A673 (cell line): ENCODE results near the gene MOK. TPM values are rescaled to one million over a fixed set of nuclear protein-coding genes. Genes with fewer than 3 reads are reported as not detected.
A peak's percentile ranks its signal among the peaks of the same experiment; 100 is the strongest.

Experiments
- BruUV-seq: library from RNA; stranded (reverse); fragments of 400-500 nt; replicated peaks from 2 replicates; lab custom pipeline; 2021; lab: Mats Ljungman, UMichigan
- CTCF ChIA-PET: fragments of 300-600 bp; sonication (Branson Sonifier 250); formaldehyde crosslinking; loops from one replicate; lab custom pipeline; 2022; ENCODE audit warnings: antibody characterized with exemption; lab: Charles Lee
- POLR2A ChIA-PET: fragments of 300-600 bp; sonication (Branson Sonifier 250); formaldehyde crosslinking; loops from one replicate; lab custom pipeline; 2022; ENCODE audit warnings: antibody characterized with exemption; ENCODE audit not compliant: low non-redundant PET; lab: Charles Lee
- DNase-seq: peaks from one replicate; pipeline ENCODE4 v3.0.0-alpha.2; 2015; ENCODE audit warnings: low spot score
- H3K27ac ChIP-seq: fragments of 200-600 bp; sonication (generic); 2 replicates; pipeline ENCODE4 v1.5.1; 2016; ENCODE audit warnings: mixed run types, low read depth, mild to moderate bottlenecking, mixed read lengths, antibody characterized with exemption, low read length; ENCODE audit not compliant: poor library complexity, severe bottlenecking
- H3K27me3 ChIP-seq: fragments of 200-600 bp; sonication (generic); replicated peaks from 2 replicates; pipeline ENCODE4 v1.6.1; 2017; ENCODE audit warnings: mixed run types, low read depth, mild to moderate bottlenecking, mixed read lengths, antibody characterized with exemption, low read length; ENCODE audit not compliant: insufficient read depth, poor library complexity
- H3K36me3 ChIP-seq: fragments of 200-600 bp; sonication (generic); 2 replicates; pipeline ENCODE4 v1.6.1; 2016; ENCODE audit warnings: mixed run types, mild to moderate bottlenecking, mixed read lengths, antibody characterized with exemption, low read length; ENCODE audit not compliant: insufficient read depth, poor library complexity, severe bottlenecking
- H3K4me1 ChIP-seq: fragments of 200-600 bp; sonication (generic); 2 replicates; pipeline ENCODE4 v1.6.1; 2017; ENCODE audit warnings: mixed run types, mild to moderate bottlenecking, mixed read lengths, antibody characterized with exemption, low read length; ENCODE audit not compliant: insufficient read depth, poor library complexity, severe bottlenecking
- H3K4me3 ChIP-seq: fragments of 200-600 bp; sonication (generic); 2 replicates; pipeline ENCODE4 v1.5.1; 2016; ENCODE audit warnings: low read depth, mixed run types, mild to moderate bottlenecking, mixed read lengths, low read length; ENCODE audit not compliant: poor library complexity, severe bottlenecking
- H3K9me3 ChIP-seq: fragments of 200-600 bp; sonication (generic); 2 replicates; pipeline ENCODE4 v1.6.1; 2016; ENCODE audit warnings: mixed run types, low read depth, mild to moderate bottlenecking, mixed read lengths, antibody characterized with exemption, low read length; ENCODE audit not compliant: poor library complexity, severe bottlenecking
- CTCF ChIP-seq: fragments of 300-800, 200-600 bp; sonication (generic); conservative IDR thresholded peaks from 2 replicates; pipeline ENCODE4 v1.5.1; 2017; ENCODE audit warnings: low read depth, mild to moderate bottlenecking, antibody characterized with exemption, low read length, moderate library complexity, mixed read lengths
- EZH2 ChIP-seq: fragments of 200-600 bp; sonication (generic); IDR thresholded peaks from 2 replicates; pipeline ENCODE4 v1.6.1; 2017; ENCODE audit warnings: borderline replicate concordance, low read depth, mild to moderate bottlenecking, mixed read lengths, antibody characterized with exemption, low read length; ENCODE audit not compliant: poor library complexity, severe bottlenecking
- intact Hi-C: fragments of 100-400 bp; cut with micrococcal nuclease; formaldehyde crosslinking; loops from one replicate; pipeline ENCODE4 v1.10.0; 2022; ENCODE audit not compliant: unreplicated experiment
- total RNA-seq: library from RNA; stranded (reverse); gene quantifications from 2 replicates; pipeline ENCODE4 v1.2.3, GENCODE V29; 2021

Gene MOK
- total RNA-seq, 1 experiment from 2014 or later = 27.4 TPM

- no peaks in the 10 kb centered on the region for H3K27me3 ChIP-seq
- no peak for DNase-seq
- no peaks in the 10 kb centered on the region for H3K9me3 ChIP-seq
- intact Hi-C loops = no loop called here
- no peak for TF ChIP-seq CTCF
- no peak for TF ChIP-seq EZH2
- BruUV-seq = no TSS peak
- CTCF ChIA-PET = interaction anchor here (0.6 kb wide), 1 partner anchor 18 kb away, joined by 3 read pairs; no protein-coding TSS in a partner anchor
- H3K4me1 ChIP-seq = no peaks in the 10 kb centered on the region
- no peak overlapping the region for H3K4me3 ChIP-seq
- POLR2A ChIA-PET = no interaction called here
- H3K36me3 ChIP-seq = no peaks in the 10 kb centered on the region
- no peak overlapping the region for H3K27ac ChIP-seq
Observed at GRCh38 chr14:102297436-102298170, 7.4 kb downstream of the MOK start.

DNA sequence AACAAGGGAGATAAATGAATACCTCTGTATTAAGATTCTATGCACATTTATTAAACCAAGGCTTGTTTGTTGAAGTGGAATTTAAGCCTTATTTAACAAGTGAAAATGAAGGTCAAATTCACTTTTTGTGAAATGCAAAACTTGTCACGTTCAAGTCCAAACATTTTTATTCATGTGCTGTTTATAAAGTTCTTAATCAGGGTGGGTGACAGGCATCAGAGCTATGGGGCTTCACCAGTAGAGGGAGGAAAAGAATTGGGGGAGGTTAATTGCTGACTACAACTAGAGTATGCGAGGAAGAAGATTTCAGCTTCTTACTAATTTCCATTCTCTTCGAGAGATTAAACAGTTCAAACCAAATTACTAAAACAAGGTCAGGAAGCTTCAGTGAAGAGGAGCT lies 9.7 kb downstream of the MOK start:
- peak; percentile 24 for DNase-seq
- POLR2A ChIA-PET = no interaction called here
- CTCF ChIA-PET = no interaction called here
- H3K9me3 ChIP-seq = no peaks in the 10 kb centered on the region
- intact Hi-C loops = no loop called here
- no peaks in the 10 kb centered on the region for H3K36me3 ChIP-seq
- no peak overlapping the region for H3K27ac ChIP-seq
- H3K4me3 ChIP-seq = no peak overlapping the region
- BruUV-seq = no TSS peak
- peak; percentile 30 for TF ChIP-seq CTCF
- TF ChIP-seq EZH2 = no peak
- H3K4me1 ChIP-seq = no peaks in the 10 kb centered on the region
- no peaks in the 10 kb centered on the region for H3K27me3 ChIP-seq

- BruUV-seq = no TSS peak
- Histone ChIP-seq H3K36me3 (no peaks in the 10 kb centered on the region), H3K4me3 (no peak overlapping the region), H3K4me1 (no peaks in the 10 kb centered on the region), H3K9me3 (no peaks in the 10 kb centered on the region), H3K27me3 (no peaks in the 10 kb centered on the region), H3K27ac (no peak overlapping the region)
- TF ChIP-seq CTCF (no peak), EZH2 (no peak)
- ChIA-PET CTCF (no interaction called here), POLR2A (no interaction called here)
- intact Hi-C loops = no loop called here
- DNase-seq = no peak
Observed at GRCh38 chr14:102293781-102294180, 11.2 kb downstream of the MOK start.
